HepG2 (cell line): ENCODE results near the gene TAGAP. TPM values are rescaled to one million over a fixed set of nuclear protein-coding genes. Genes with fewer than 3 reads are reported as not detected.
A peak's percentile ranks its signal among the peaks of the same experiment; 100 is the strongest.

Experiments used
- AHR ChIP-seq: IDR thresholded peaks from 2 replicates; pipeline ENCODE4 v1.6.1; 2018; ENCODE audit warnings: missing genetic modification reagents, missing compliant biosample characterization
- E2F2 ChIP-seq: sonication (generic); formaldehyde crosslinking; IDR thresholded peaks from 2 replicates; pipeline ENCODE4 v1.4.0; 2020; ENCODE audit warnings: missing genetic modification reagents, borderline replicate concordance
- GTF2F1 ChIP-seq: fragments of 150-350 bp; IDR thresholded peaks from 2 replicates; pipeline ENCODE4 v1.6.1; 2014; ENCODE audit warnings: low read length
- IRF2 ChIP-seq: IDR thresholded peaks from 2 replicates; pipeline ENCODE4 v1.6.1; 2018; ENCODE audit warnings: missing genetic modification reagents, missing compliant biosample characterization
- IRX3 ChIP-seq: sonication (generic); formaldehyde crosslinking; IDR thresholded peaks from 2 replicates; pipeline ENCODE4 v1.8.1; 2023; ENCODE audit warnings: mild to moderate bottlenecking, low read depth, missing genetic modification reagents, borderline replicate concordance
- ISL2 ChIP-seq: sonication (generic); formaldehyde crosslinking; IDR thresholded peaks from 2 replicates; pipeline ENCODE4 v1.5.0; 2020; ENCODE audit warnings: missing genetic modification reagents
- JARID2 ChIP-seq: sonication (generic); formaldehyde crosslinking; IDR thresholded peaks from 2 replicates; pipeline ENCODE4 v1.8.1; 2023; ENCODE audit warnings: missing genetic modification reagents, inconsistent platforms; ENCODE audit not compliant: insufficient replicate concordance
- KDM4B ChIP-seq: sonication (generic); formaldehyde crosslinking; IDR thresholded peaks from 2 replicates; pipeline ENCODE4 v1.4.0; 2020; ENCODE audit warnings: missing genetic modification reagents
- KLF13 ChIP-seq: sonication (generic); formaldehyde crosslinking; IDR thresholded peaks from 2 replicates; pipeline ENCODE4 v1.4.0; 2020; ENCODE audit warnings: mild to moderate bottlenecking, missing genetic modification reagents
- NBN ChIP-seq: fragments of 450-650 bp; conservative IDR thresholded peaks from 2 replicates; pipeline ENCODE4 v1.6.1; 2017
- STAT6 ChIP-seq: sonication (generic); formaldehyde crosslinking; IDR thresholded peaks from 2 replicates; pipeline ENCODE4 v1.4.0; 2020; ENCODE audit warnings: missing genetic modification reagents, mild to moderate bottlenecking, borderline replicate concordance
- THRA ChIP-seq: sonication (generic); formaldehyde crosslinking; IDR thresholded peaks from 2 replicates; pipeline ENCODE4 v1.4.0; 2020; ENCODE audit warnings: missing genetic modification reagents, borderline replicate concordance
- ZBTB20 ChIP-seq: sonication (generic); formaldehyde crosslinking; IDR thresholded peaks from 2 replicates; pipeline ENCODE4 v1.8.1; 2023; ENCODE audit warnings: missing genetic modification reagents, low read depth, mild to moderate bottlenecking, borderline replicate concordance
- ZBTB3 ChIP-seq: sonication (generic); formaldehyde crosslinking; IDR thresholded peaks from 2 replicates; pipeline ENCODE4 v1.4.0; 2020; ENCODE audit warnings: low read depth, mild to moderate bottlenecking, moderate library complexity, missing genetic modification reagents, borderline replicate concordance
- ZFAT ChIP-seq: sonication (generic); formaldehyde crosslinking; conservative IDR thresholded peaks from 2 replicates; pipeline ENCODE4 v1.8.1; 2023; ENCODE audit warnings: missing genetic modification reagents, inconsistent platforms
- ZFP90 ChIP-seq: sonication (generic); formaldehyde crosslinking; IDR thresholded peaks from 2 replicates; pipeline ENCODE4 v1.8.0; 2022; ENCODE audit warnings: missing genetic modification reagents, mild to moderate bottlenecking, inconsistent platforms, borderline replicate concordance
- ZNF17 ChIP-seq: sonication (generic); formaldehyde crosslinking; IDR thresholded peaks from 2 replicates; pipeline ENCODE4 v1.5.0; 2020; ENCODE audit warnings: mild to moderate bottlenecking, missing genetic modification reagents
- ZNF207 ChIP-seq: fragments of 450-650 bp; IDR thresholded peaks from 2 replicates; pipeline ENCODE4 v1.6.1; 2016; ENCODE audit warnings: antibody characterized with exemption, borderline replicate concordance
- ZNF263 ChIP-seq: sonication (generic); formaldehyde crosslinking; IDR thresholded peaks from 2 replicates; pipeline ENCODE4 v1.4.0; 2020; ENCODE audit warnings: missing genetic modification reagents
- ZNF556 ChIP-seq: sonication (generic); formaldehyde crosslinking; IDR thresholded peaks from 2 replicates; pipeline ENCODE4 v1.4.0; 2020; ENCODE audit warnings: mild to moderate bottlenecking, missing genetic modification reagents, borderline replicate concordance
- ZNF589 ChIP-seq: sonication (generic); formaldehyde crosslinking; conservative IDR thresholded peaks from 2 replicates; pipeline ENCODE4 v1.8.0; 2022; ENCODE audit warnings: mild to moderate bottlenecking, moderate library complexity, missing genetic modification reagents
- ZNF639 ChIP-seq: conservative IDR thresholded peaks from 2 replicates; pipeline ENCODE4 v1.6.1; 2018; ENCODE audit warnings: missing genetic modification reagents
- polyA plus RNA-seq, 8 experiments: library from polyadenylated mRNA; depleted of rRNA in 3 of 8; stranded (reverse) in 7 of 8; unstranded in 1 of 8; fragments of >200 nt; fragmentation: Illumina TruSeq in 4 of 8; extraction: Trizol in 4 of 8; gene quantifications; 2 replicates each; pipeline versions ENCODE4 v1.2.1 to v1.2.3, GENCODE V29; 2011 to 2016; ENCODE audit warnings: low read depth in 4 of 8, missing spikeins in 1 of 8, mixed read lengths in 1 of 8; ENCODE audit not compliant: insufficient read depth in 1 of 8
- total RNA-seq, 5 experiments: library from RNA; depleted of rRNA; stranded (reverse); fragments of >200 nt; fragmentation: Illumina TruSeq; extraction: Trizol; gene quantifications; 2 replicates each; pipeline ENCODE4 v1.2.3, GENCODE V29; 2016; ENCODE audit warnings: low read depth in 1 of 5

The TAGAP gene
- total and polyA plus RNA-seq, 2 of the 13 experiments (the other 11 are each of a cell fraction or from before 2014, with no cell fraction given) = not detected

GRCh38 chr6:158999666-159000403 is 45.0 kb downstream of the TAGAP start, which contains the start of gene RSPH3 (continued):
- TF ChIP-seq KLF13 (CRISPR knock-in tag) (no peak; the same call in 1 of the 2 replicates), STAT6 (peak; percentile 100; the same call in 1 of the 2 replicates), E2F2 (CRISPR knock-in tag) (peak; percentile 92; the same call in 1 of the 2 replicates), ZBTB20 (peak; percentile 95), IRX3 (CRISPR knock-in tag) (peak; percentile 98), ZNF207 (no peak), ZFAT (CRISPR knock-in tag) (no peak), ZNF556 (CRISPR knock-in tag) (peak; percentile 99), NBN (no peak), ISL2 (peak; percentile 88), ZNF17 (CRISPR knock-in tag) (no peak), JARID2 (CRISPR knock-in tag) (peak; percentile 97), ZNF263 (CRISPR knock-in tag) (peak; percentile 87), KDM4B (CRISPR knock-in tag) (peak; percentile 98; the same call in 1 of the 2 replicates), ZNF639 (CRISPR knock-in tag) (peak; percentile 83; the same call in 1 of the 2 replicates), THRA (CRISPR knock-in tag) (peak; percentile 79), GTF2F1 (no peak), ZNF589 (CRISPR knock-in tag) (peak; percentile 98), ZFP90 (CRISPR knock-in tag) (peak; percentile 96), AHR (CRISPR knock-in tag) (peak; percentile 93; the same call in 1 of the 2 replicates), IRF2 (CRISPR knock-in tag) (peak; percentile 70; the same call in 1 of the 2 replicates), ZBTB3 (peak; percentile 87; the same call in 1 of the 2 replicates)
